Endothelial cell of umbilical vein (primary cell): Measurements from ENCODE around the gene DCDC1. TPM values are rescaled to one million over a fixed set of nuclear protein-coding genes. Genes with fewer than 3 reads are reported as not detected.

Experiments used
- BruUV-seq: library from RNA; stranded (reverse); fragments of 400-500 nt; replicated peaks from 2 replicates; lab custom pipeline; 2021; lab: Mats Ljungman, UMichigan
- CTCF ChIA-PET: fragments of 300-600, 350-600 bp; sonication (Branson Sonifier 250); formaldehyde crosslinking; loops from one replicate; lab custom pipeline; 2021; ENCODE audit warnings: antibody characterized with exemption, inconsistent platforms; lab: Charles Lee
- POLR2A ChIA-PET: fragments of 300-600, 350-600 bp; sonication (Branson Sonifier 250); formaldehyde crosslinking; loops from one replicate; lab custom pipeline; 2021; ENCODE audit warnings: antibody characterized with exemption, inconsistent platforms; lab: Charles Lee
- DNase-seq: peaks from one replicate; pipeline ENCODE4 v3.0.0-alpha.2; 2011; ENCODE audit warnings: low read depth, low spot score
- FAIRE-seq: peaks from 2 replicates; lab custom pipeline; 2011; peaks lifted over from hg19 to GRCh38; lab: Jason Lieb, UNC
- H2AFZ ChIP-seq: 2 replicates; pipeline ENCODE4 v1.6.0; 2012; ENCODE audit warnings: low read depth, low read length, control low read depth, inconsistent platforms
- H3K27ac ChIP-seq: 2 replicates; pipeline ENCODE4 v1.5.1; 2011; ENCODE audit warnings: low read depth, mild to moderate bottlenecking, control low read depth, low read length, moderate library complexity; ENCODE audit not compliant: insufficient read depth
- H3K27me3 ChIP-seq, 2 experiments: 2 replicates each; pipeline versions ENCODE4 v1.6.0 to v1.6.1; 2011; ENCODE audit warnings: low read length in 2 of 2, mixed read lengths in 1 of 2; ENCODE audit not compliant: control insufficient read depth in 2 of 2, insufficient read depth in 2 of 2
- H3K36me3 ChIP-seq, 2 experiments: 2 replicates in 1 of 2; 3 replicates in 1 of 2; pipeline ENCODE4 v1.5.1; 2011; ENCODE audit warnings: low read length in 2 of 2, mild to moderate bottlenecking in 1 of 2, moderate library complexity in 1 of 2; ENCODE audit not compliant: control insufficient read depth in 2 of 2, insufficient read depth in 2 of 2; ENCODE audit errors: extremely low read depth in 1 of 2
- H3K4me1 ChIP-seq: 3 replicates; pipeline ENCODE4 v1.5.1; 2011; ENCODE audit warnings: mild to moderate bottlenecking, low read length; ENCODE audit not compliant: control insufficient read depth, insufficient read depth; ENCODE audit errors: extremely low read depth
- H3K4me2 ChIP-seq: 2 replicates; pipeline ENCODE4 v1.6.1; 2011; ENCODE audit warnings: low read length, control low read depth, mixed read lengths; ENCODE audit not compliant: insufficient read depth
- H3K4me3 ChIP-seq, 3 experiments: fragments of 200-600 bp in 1 of 3; sonication (generic), shearing (Covaris generic) in 1 of 3; replicated peaks in 1 of 3; 2 replicates each; pipeline ENCODE4 v1.5.1; 2011 to 2016; ENCODE audit warnings: control low read depth in 3 of 3, low read length in 3 of 3, mild to moderate bottlenecking in 2 of 3, inconsistent platforms in 1 of 3, low read depth in 1 of 3, moderate library complexity in 1 of 3; ENCODE audit not compliant: insufficient read depth in 1 of 3
- H3K79me2 ChIP-seq: 2 replicates; pipeline ENCODE4 v1.6.0; 2012; ENCODE audit warnings: low read length, inconsistent platforms; ENCODE audit not compliant: control insufficient read depth, insufficient read depth
- H3K9ac ChIP-seq: replicated peaks from 2 replicates; pipeline ENCODE3; 2011; ENCODE audit warnings: low read length, control low read depth; ENCODE audit not compliant: insufficient read depth; ENCODE audit errors: extremely low read depth
- H3K9me1 ChIP-seq: replicated peaks from 3 replicates; pipeline ENCODE4 v1.6.0; 2011; ENCODE audit warnings: mild to moderate bottlenecking, low read length; ENCODE audit not compliant: control insufficient read depth, insufficient read depth; ENCODE audit errors: extremely low read depth
- H3K9me3 ChIP-seq: replicated peaks from 2 replicates; pipeline ENCODE4 v1.5.1; 2012; ENCODE audit warnings: low read length, inconsistent platforms; ENCODE audit not compliant: control insufficient read depth, insufficient read depth
- H4K20me1 ChIP-seq: replicated peaks from 2 replicates; pipeline ENCODE3; 2011; ENCODE audit warnings: mild to moderate bottlenecking, low read length; ENCODE audit not compliant: control insufficient read depth, insufficient read depth; ENCODE audit errors: extremely low read depth
- CTCF ChIP-seq, 2 donors: IDR thresholded peaks; 1 replicate in 1 of 2; 2 replicates in 1 of 2; pipeline ENCODE4 v1.5.1; 2011; ENCODE audit warnings: low read length in 2 of 2, mild to moderate bottlenecking in 2 of 2, moderate library complexity in 2 of 2, control low read depth in 1 of 2, inconsistent platforms in 1 of 2, low read depth in 1 of 2; ENCODE audit not compliant: insufficient read depth in 1 of 2; ENCODE audit errors: extremely low read depth in 1 of 2
- EZH2 ChIP-seq: IDR thresholded peaks from 2 replicates; pipeline ENCODE4 v1.6.1; 2012; ENCODE audit warnings: borderline replicate concordance, low read depth, mild to moderate bottlenecking, moderate library complexity, low read length, inconsistent platforms; ENCODE audit not compliant: severe bottlenecking
- FOS ChIP-seq: IDR thresholded peaks from 2 replicates; pipeline ENCODE4 v1.6.1; 2011; ENCODE audit warnings: mild to moderate bottlenecking, low read length, moderate library complexity, borderline replicate concordance; ENCODE audit not compliant: insufficient read depth
- GATA2 ChIP-seq: IDR thresholded peaks from 2 replicates; pipeline ENCODE4 v1.7.0; 2011; ENCODE audit warnings: low read depth, mild to moderate bottlenecking, moderate library complexity, mixed read lengths, low read length; ENCODE audit not compliant: insufficient read length, insufficient read depth
- JUN ChIP-seq: IDR thresholded peaks from 2 replicates; pipeline ENCODE4 v1.6.1; 2011; ENCODE audit warnings: borderline replicate concordance, low read depth; ENCODE audit not compliant: insufficient read length, insufficient read depth
- MAX ChIP-seq: IDR thresholded peaks from 2 replicates; pipeline ENCODE4 v1.6.1; 2011; ENCODE audit not compliant: insufficient read depth, insufficient read length
- MYC ChIP-seq: IDR thresholded peaks from one replicate; pipeline ENCODE4 v1.6.1; 2011; ENCODE audit warnings: mild to moderate bottlenecking, low read depth, low read length
- POLR2A ChIP-seq: IDR thresholded peaks from 2 replicates; pipeline ENCODE4 v1.6.1; 2012; ENCODE audit warnings: low read depth, mild to moderate bottlenecking, control low read depth, low read length
- POLR2AphosphoS5 ChIP-seq: IDR thresholded peaks from 2 replicates; pipeline ENCODE4 v1.6.1; 2012; ENCODE audit warnings: low read depth, mild to moderate bottlenecking, control low read depth, low read length, moderate library complexity; ENCODE audit not compliant: insufficient read depth
- dilution Hi-C: fragments of 300-500 bp; cut with MboI; formaldehyde crosslinking; loops from one replicate; pipeline ENCODE4 v1.15.0; 2019; ENCODE audit warnings: low sequenced_read_pairs; ENCODE audit not compliant: extremely low pct_ligation_motif_present
- intact Hi-C: fragments of 100-400 bp; cut with micrococcal nuclease; formaldehyde crosslinking; loops from one replicate; pipeline ENCODE4 v1.10.0; 2022
- polyA plus RNA-seq, 4 experiments: library from polyadenylated mRNA; depleted of rRNA in 3 of 4; stranded (reverse) in 3 of 4; unstranded in 1 of 4; fragments of >200 nt; gene quantifications; 2 replicates each; pipeline versions ENCODE4 v1.2.1 to v1.2.3, GENCODE V29; 2011 to 2012; ENCODE audit warnings: missing spikeins in 1 of 4
- total RNA-seq: library from RNA; stranded (reverse); gene quantifications from 2 replicates; pipeline ENCODE4 v1.2.3, GENCODE V29; 2021

The DCDC1 gene
- total and polyA plus RNA-seq, 2 donors (not counting 3 experiments of a cell fraction or from before 2014, with no cell fraction given), result 0.04 TPM; not detected in 1

- no peak for FAIRE-seq
- no TSS peak for BruUV-seq
- intact Hi-C loops, result no loop called here
These were observed 381.7 kb downstream of the DCDC1 start for GRCh38 chr11:30987819-30988218.

More at GRCh38 chr11:30987819-30988218, 381.7 kb downstream of the DCDC1 start:
- H3K4me2 ChIP-seq, result no peak overlapping the region
- POLR2A ChIA-PET, result no interaction called here
- H3K36me3 ChIP-seq, result no peaks in the 10 kb centered on the region
- no peak overlapping the region for H3K4me3 ChIP-seq
- H3K9ac ChIP-seq, result no peak overlapping the region
- H3K9me3 ChIP-seq, result no peaks in the 10 kb centered on the region
- no peaks in the 10 kb centered on the region for H3K27me3 ChIP-seq
- no peaks in the 10 kb centered on the region for H3K79me2 ChIP-seq
- dilution Hi-C loops, result no loop called here
- H2AFZ ChIP-seq, result no peak overlapping the region
- H3K27ac ChIP-seq, result no peak overlapping the region
- H4K20me1 ChIP-seq, result no peaks in the 10 kb centered on the region
- no peaks in the 10 kb centered on the region for H3K9me1 ChIP-seq
- TF ChIP-seq MYC (no peak), CTCF (IDR thresholded peaks at IDR 0.05; ENCODE audit: extremely low read depth in 1 of 2, insufficient read depth in 1 of 2, low read depth in 1 of 2, low read length in 2 of 2) (no peak), POLR2A (no peak), JUN (no peak), EZH2 (no peak), GATA2 (no peak), FOS (no peak), POLR2AphosphoS5 (no peak), MAX (no peak)
- no peak for DNase-seq
- CTCF ChIA-PET, result no interaction called here
- no peaks in the 10 kb centered on the region for H3K4me1 ChIP-seq
